BE2C (cell line): ENCODE measurements around the gene C19orf73.
A peak's percentile ranks its signal among the peaks of the same experiment; 100 is the strongest.

Source experiments
- DNase-seq: peaks from one replicate; pipeline ENCODE4 v3.0.0-alpha.2; 2020
- H3K27me3 ChIP-seq: fragments of 250-450 bp; sonication (Bioruptor Pico); 2 replicates; pipeline ENCODE4 v1.5.1; 2020; ENCODE audit warnings: mild to moderate bottlenecking
- H3K36me3 ChIP-seq: fragments of 250-450 bp; sonication (Bioruptor Pico); 2 replicates; pipeline ENCODE4 v1.5.1; 2020; ENCODE audit warnings: mild to moderate bottlenecking
- H3K4me1 ChIP-seq: fragments of 250-450 bp; sonication (Bioruptor Pico); 2 replicates; pipeline ENCODE4 v1.5.1; 2020
- H3K4me3 ChIP-seq: 2 replicates; pipeline ENCODE4 v1.5.1; 2011; ENCODE audit warnings: low read depth, low read length
- H3K9me3 ChIP-seq: fragments of 250-450 bp; sonication (Bioruptor Pico); 2 replicates; pipeline ENCODE4 v1.5.1; 2020
- CTCF ChIP-seq: IDR thresholded peaks from 2 replicates; pipeline ENCODE4 v1.5.1; 2012; ENCODE audit warnings: mild to moderate bottlenecking, low read depth, low read length

Gene C19orf73

DNA sequence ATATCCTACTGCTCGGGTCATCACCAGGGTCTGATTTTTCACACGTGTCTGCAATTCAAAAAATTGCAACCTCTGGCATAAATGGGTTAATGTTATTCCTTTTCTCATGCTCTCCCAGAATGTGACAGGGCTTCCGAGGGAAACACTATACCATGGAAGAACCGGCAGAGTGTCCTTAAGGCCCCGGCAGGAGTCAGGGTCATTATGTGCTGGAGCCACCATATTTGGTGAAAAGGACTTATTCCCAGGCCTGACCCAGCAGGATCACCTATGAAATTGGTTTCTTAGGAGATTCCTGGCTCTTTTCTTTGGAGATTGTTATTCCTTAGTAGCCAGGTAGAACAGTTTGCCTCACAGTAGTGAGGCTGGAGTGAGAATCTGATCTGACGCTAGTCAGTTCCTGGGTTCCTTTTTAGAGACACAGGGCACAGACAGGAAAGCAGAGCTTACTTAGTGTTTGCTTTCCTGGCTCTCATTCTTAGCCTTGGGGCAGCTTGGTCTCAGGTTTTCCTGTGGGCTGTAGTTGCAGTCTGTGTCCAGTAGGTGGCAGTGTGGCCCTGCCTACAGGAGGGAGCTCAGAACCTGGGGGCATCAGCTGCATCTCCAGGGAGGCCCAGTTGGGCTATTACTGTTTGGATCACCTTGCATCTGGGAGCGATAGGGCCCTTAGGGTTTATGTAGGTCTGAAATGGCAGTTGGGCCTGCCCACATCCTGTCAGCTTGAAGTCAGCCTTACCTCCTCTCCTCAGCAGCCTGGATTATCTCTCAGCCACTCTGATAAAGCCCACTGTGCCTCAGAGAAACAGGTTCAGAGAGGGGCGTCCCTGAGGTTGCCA is 21.3 kb downstream of the C19orf73 start:
- Histone ChIP-seq H3K9me3 (no peaks in the 10 kb centered on the region), H3K27me3 (no peaks in the 10 kb centered on the region), H3K36me3 (peaks cover 82% of the 10 kb centered on the region), H3K4me1 (no peaks in the 10 kb centered on the region), H3K4me3 (no peak overlapping the region)
- peak; percentile 77 for DNase-seq
- peak; percentile 99 for TF ChIP-seq CTCF

GRCh38 chr19:49094505-49095482 is 24.1 kb downstream of the C19orf73 start:
- Histone ChIP-seq H3K4me3 (no peak overlapping the region), H3K9me3 (no peaks in the 10 kb centered on the region), H3K4me1 (no peaks in the 10 kb centered on the region), H3K36me3 (peaks cover 89% of the 10 kb centered on the region), H3K27me3 (no peaks in the 10 kb centered on the region)
- DNase-seq = no peak
- no peak for TF ChIP-seq CTCF

- Histone ChIP-seq H3K9me3 (no peaks in the 10 kb centered on the region), H3K4me1 (no peaks in the 10 kb centered on the region), H3K36me3 (peaks cover 84% of the 10 kb centered on the region), H3K4me3 (no peak overlapping the region), H3K27me3 (no peaks in the 10 kb centered on the region)
- TF ChIP-seq CTCF = no peak
- DNase-seq = no peak
Measured at GRCh38 chr19:49092686-49093085, 26.3 kb downstream of the C19orf73 start.

DNA sequence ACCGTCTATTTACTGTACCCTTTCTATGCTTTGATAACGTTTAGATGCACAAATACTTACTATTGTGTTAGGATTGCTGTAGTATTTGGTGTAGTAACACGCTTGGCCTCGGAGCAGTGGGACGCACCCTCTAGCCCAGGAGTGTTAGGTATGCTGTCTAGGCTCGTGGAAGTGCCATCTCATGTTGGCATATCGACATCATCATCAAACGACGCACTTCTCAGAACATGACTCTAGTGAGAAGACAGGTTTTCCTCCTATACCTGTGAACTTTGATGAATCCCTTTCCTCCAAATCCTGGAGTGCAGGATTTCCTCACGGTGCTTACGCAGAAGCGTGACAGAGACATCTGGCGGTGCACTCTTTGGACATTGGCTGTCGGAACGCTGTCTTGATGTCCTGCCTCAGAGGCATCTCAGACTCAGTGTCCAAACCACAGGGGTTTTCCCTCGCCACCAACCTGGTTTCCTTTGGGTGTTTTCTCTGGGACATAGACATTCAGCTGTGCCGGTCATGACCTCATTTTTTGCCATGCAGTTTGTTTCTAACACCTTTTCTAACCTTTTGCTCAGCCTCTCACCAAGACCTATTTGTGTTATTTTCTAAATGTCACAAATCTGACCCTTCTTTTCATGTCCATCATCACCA is 27.4 kb downstream of the C19orf73 start:
- TF ChIP-seq CTCF = no peak
- H3K36me3 ChIP-seq = peaks cover 85% of the 10 kb centered on the region

GRCh38 chr19:49086296-49086695 is 32.6 kb downstream of the C19orf73 start:
- DNase-seq = no peak
- Histone ChIP-seq H3K4me1 (peaks cover 3% of the 10 kb centered on the region), H3K4me3 (peak overlapping the region; percentile 76), H3K36me3 (peaks cover 45% of the 10 kb centered on the region), H3K9me3 (no peaks in the 10 kb centered on the region), H3K27me3 (no peaks in the 10 kb centered on the region)
- no peak for TF ChIP-seq CTCF

More for the DNA sequence above, 27.4 kb downstream of the C19orf73 start:
- Histone ChIP-seq H3K27me3 (no peaks in the 10 kb centered on the region), H3K4me3 (no peak overlapping the region), H3K9me3 (no peaks in the 10 kb centered on the region), H3K4me1 (no peaks in the 10 kb centered on the region)
- no peak for DNase-seq
